Astrocyte of the cerebellum (primary cell): ENCODE results near the gene ASB3.

Experiments used
- DNase-seq: peaks from one replicate; pipeline ENCODE4 v3.0.0-alpha.2; 2011; ENCODE audit warnings: low read depth
- H3K4me3 ChIP-seq: 2 replicates; pipeline ENCODE4 v1.5.1; 2011; ENCODE audit warnings: mild to moderate bottlenecking, low read depth, low read length, moderate library complexity
- in situ Hi-C: cut with HindIII; loops from 2 replicates; pipeline ENCODE4 v1.10.0; 2017; ENCODE audit warnings: low sequenced_read_pairs
- TF ChIP-seq, protein P1 (sequence below): IDR thresholded peaks from 2 replicates; pipeline ENCODE4 v1.5.1; 2012; ENCODE audit warnings: low read length, low read depth, moderate library complexity, mild to moderate bottlenecking; ENCODE audit errors: missing control alignments

The ASB3 gene

DNA sequence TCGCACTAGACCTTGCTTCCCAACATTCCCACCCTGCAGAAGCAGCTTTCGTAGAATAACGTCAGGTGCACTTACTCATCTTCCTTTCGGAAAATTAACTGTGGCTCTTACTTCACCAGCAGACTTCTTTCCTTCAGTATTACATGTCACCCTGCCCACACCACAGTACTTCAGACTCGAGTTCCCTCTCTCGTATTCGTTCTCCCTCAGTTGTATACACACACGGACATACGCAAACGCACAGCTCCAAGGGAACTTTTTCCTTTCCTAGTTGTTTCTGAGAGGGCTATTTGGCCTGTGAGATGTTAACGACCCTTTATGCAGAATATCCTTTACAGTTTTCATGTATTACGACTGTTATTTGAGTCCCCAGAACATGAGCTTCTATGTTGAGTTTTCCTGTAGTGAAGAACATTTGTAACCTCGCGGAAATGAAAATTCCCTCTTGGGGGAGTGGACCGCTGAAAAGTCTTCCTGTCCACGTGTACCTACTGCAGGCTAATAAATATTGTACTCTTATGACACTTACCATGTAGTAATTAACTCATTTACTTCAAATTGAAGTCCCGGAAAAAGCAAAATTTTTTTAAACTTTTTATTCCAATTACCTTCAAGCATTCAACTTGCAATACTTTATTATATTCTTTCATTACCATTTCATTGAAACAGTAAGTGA lies 999 bp upstream of the ASB3 start:
- in situ Hi-C loops, result no loop called here
- TF ChIP-seq, protein P1, sequence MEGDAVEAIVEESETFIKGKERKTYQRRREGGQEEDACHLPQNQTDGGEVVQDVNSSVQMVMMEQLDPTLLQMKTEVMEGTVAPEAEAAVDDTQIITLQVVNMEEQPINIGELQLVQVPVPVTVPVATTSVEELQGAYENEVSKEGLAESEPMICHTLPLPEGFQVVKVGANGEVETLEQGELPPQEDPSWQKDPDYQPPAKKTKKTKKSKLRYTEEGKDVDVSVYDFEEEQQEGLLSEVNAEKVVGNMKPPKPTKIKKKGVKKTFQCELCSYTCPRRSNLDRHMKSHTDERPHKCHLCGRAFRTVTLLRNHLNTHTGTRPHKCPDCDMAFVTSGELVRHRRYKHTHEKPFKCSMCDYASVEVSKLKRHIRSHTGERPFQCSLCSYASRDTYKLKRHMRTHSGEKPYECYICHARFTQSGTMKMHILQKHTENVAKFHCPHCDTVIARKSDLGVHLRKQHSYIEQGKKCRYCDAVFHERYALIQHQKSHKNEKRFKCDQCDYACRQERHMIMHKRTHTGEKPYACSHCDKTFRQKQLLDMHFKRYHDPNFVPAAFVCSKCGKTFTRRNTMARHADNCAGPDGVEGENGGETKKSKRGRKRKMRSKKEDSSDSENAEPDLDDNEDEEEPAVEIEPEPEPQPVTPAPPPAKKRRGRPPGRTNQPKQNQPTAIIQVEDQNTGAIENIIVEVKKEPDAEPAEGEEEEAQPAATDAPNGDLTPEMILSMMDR, result no peak
- no peak for DNase-seq

DNA sequence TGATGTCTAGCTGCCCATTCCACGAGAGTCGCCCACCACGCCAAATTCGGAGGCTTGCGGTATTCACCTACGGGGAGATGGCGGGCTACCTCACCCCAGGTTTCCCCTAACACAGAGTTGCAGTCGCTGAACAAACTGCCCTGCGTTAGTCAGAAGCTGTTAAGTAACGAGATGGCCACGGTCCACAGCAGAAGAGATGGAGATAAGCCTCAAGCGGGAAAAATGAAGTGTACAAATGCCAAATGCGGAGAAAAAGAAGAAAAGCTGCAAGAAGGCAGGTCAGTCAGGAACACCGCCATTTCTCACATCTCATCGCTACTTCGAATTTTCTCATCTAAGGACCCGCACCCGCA lies 425 bp downstream of the ASB3 start:
- TF ChIP-seq, protein P1, result no peak
- DNase-seq, result no peak
- peak overlapping the region; percentile 88 for H3K4me3 ChIP-seq
- in situ Hi-C loops, result no loop called here

More for the DNA sequence above, 999 bp upstream of the ASB3 start:
- peak overlapping the region; percentile 88 for H3K4me3 ChIP-seq

DNA sequence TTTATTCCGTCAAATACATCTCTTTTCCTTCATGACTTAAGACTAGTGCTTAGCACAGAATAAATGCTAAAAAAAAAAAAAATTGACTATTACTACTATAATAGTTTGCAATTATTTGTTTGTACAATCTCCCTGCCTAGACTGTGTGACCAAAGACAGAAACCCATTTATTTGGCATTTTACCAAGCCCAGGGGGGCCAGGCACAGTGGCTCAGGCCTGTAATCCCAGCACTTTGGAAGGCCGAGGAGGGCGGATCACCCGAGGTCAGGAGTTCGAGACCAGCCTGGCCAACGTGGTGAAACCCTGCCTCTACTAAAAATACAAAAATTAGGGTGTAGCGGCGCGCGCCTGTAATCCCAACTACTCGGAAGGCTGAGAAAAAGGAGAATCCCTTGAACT lies 1.4 kb downstream of the ASB3 start:
- TF ChIP-seq, protein P1, result no peak
- H3K4me3 ChIP-seq, result peak overlapping the region; percentile 88
- in situ Hi-C loops, result no loop called here
- DNase-seq, result no peak

DNA sequence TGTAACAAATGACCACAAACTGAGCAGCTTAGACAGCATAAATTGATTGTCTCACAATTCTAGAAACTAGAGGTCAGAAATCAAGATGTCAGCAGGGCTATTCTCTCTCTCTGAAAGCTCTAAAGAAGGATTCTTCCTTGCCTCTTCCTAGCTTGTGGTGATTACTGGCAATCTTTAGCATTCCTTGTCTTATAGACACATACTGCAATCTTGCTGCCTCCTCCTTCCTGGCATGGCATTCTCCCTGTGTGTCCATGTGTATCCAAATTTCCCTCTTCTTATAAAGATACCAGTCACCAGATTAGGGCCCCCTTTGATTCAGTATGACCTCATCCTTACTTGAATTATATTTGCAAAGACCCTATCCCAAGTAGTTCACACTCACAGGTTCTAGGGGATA lies 2.3 kb downstream of the ASB3 start:
- no peak overlapping the region for H3K4me3 ChIP-seq
- in situ Hi-C loops, result no loop called here
- DNase-seq, result no peak
- TF ChIP-seq, protein P1, result no peak

DNA sequence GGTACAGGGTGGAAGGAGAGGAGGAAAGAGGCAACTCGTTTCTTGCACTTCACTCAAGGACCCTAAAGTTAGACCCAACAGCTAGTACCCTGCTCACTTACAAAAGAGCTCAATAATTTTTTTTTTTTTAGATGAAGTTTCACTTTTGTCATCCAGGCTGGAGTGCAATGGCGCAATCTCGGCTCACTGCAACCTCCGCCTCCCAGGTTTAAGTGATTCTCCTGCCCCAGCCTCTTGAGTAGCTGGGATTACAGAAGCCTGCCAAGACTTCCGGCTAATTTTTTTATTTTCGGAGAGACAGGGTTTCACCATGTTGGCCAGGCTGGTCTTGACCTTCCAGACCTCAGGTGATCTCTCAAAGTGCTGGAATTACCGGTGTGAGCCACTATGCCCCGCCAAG lies 4.1 kb downstream of the ASB3 start:
- TF ChIP-seq, protein P1, result no peak
- no peak overlapping the region for H3K4me3 ChIP-seq
- no peak for DNase-seq
- in situ Hi-C loops, result no loop called here

DNA sequence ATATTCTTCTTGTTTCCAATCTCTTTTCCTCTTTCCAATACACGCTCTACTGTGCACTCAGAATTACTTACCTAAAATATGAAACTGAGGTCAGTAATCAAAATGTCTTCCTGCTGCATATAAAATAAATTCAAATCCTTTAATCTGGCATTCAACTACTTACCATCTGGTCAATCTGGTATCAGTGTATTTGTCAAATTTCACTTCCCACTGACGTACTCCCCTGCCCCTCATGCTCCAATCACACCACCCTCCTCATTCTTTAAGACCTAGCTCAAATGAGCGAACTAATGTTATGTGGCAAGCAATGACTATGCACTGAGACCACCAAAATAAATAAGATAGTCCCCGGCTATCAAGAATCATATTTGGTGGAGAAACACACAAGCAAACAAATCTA lies 6.7 kb downstream of the ASB3 start:
- in situ Hi-C loops, result no loop called here
- TF ChIP-seq, protein P1, result no peak
- DNase-seq, result no peak
- no peak overlapping the region for H3K4me3 ChIP-seq
